BLaER1 treated with 17β-estradiol and CSF1 and Interleukin-3, amounts not matched to agents 10 nM and 100 nM (cell line): Measurements from ENCODE around the gene MTA1.

Experiments
- H3K27ac ChIP-seq, 11 experiments: shearing (Covaris generic); formaldehyde crosslinking; 2 replicates each; pipeline ENCODE4 v1.8.1; 2022
- H3K27me3 ChIP-seq, 11 experiments: shearing (Covaris generic); formaldehyde crosslinking; 2 replicates each; pipeline ENCODE4 v1.8.1; 2022
- H3K36me3 ChIP-seq, 11 experiments: shearing (Covaris generic); formaldehyde crosslinking; 2 replicates each; pipeline ENCODE4 v1.8.1; 2022
- H3K4me1 ChIP-seq, 10 experiments: shearing (Covaris generic); formaldehyde crosslinking; 2 replicates each; pipeline ENCODE4 v1.8.1; 2022
- H3K4me2 ChIP-seq, 11 experiments: shearing (Covaris generic); formaldehyde crosslinking; 2 replicates each; pipeline ENCODE4 v1.8.1; 2022
- H3K4me3 ChIP-seq, 10 experiments: shearing (Covaris generic); formaldehyde crosslinking; 2 replicates each; pipeline ENCODE4 v1.8.1; 2022
- H3K9ac ChIP-seq, 11 experiments: shearing (Covaris generic); formaldehyde crosslinking; 2 replicates each; pipeline ENCODE4 v1.8.1; 2022
- H3K9me3 ChIP-seq, 11 experiments: shearing (Covaris generic); formaldehyde crosslinking; replicated peaks in 1 of 11; 2 replicates each; pipeline ENCODE4 v1.8.1; 2022
- H4K20me1 ChIP-seq, 11 experiments: shearing (Covaris generic); formaldehyde crosslinking; 2 replicates each; pipeline ENCODE4 v1.8.1; 2022
- Cebpa-rat ChIP-seq, 11 experiments: shearing (Covaris generic); IDR thresholded peaks; 2 replicates each; pipeline ENCODE4 v1.8.1; 2022

The MTA1 gene

DNA sequence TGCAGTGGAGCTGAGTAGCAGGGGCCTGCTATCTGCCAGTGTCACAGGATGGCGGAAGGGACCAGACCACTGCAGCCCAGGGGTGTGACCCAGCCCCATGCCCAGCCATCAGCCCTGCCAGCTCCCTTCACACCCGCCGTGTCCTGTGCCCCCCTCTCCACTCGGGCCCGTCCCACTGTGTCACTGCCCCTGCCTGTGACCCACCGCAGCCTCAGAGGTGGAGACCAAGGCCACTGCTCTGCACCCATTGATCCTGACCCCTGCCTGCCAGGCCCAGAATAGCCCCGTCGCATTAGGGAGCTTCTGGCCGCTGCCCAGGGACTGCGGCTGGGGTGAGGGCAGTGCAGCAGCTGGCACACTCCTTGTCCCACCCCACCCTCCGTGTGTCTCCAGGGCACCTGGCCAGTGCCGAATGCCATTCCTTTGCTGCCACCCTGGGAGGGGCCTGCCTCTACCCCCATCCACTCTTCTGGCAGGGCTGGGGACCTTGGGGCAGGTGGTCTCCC, 52.9 kb downstream of the MTA1 start:
- Histone ChIP-seq H3K4me1 (peaks cover 69 to 96% (median 90%) of the 10 kb centered on the region in 10 experiments), H3K4me3 (no peak overlapping the region; a peak in 1 of 20 replicates), H3K27me3 (peaks cover 28 to 44% (median 29%) of the 10 kb centered on the region in 11 experiments), H3K27ac (no peak overlapping the region), H3K4me2 (peak overlapping the region; percentile 8 to 100 (median 98)), H3K9ac (peak overlapping the region in 4 of 11 experiments; percentile 15 to 57 (median 44); a peak in 8 of 22 replicates), H3K9me3 (peaks cover 0 to 6% (median 0%) of the 10 kb centered on the region in 11 experiments; a peak in 2 of 22 replicates), H4K20me1 (peaks cover 35 to 92% (median 73%) of the 10 kb centered on the region in 11 experiments; a peak in 21 of 22 replicates), H3K36me3 (peaks cover 9 to 17% (median 15%) of the 10 kb centered on the region in 11 experiments; a peak in 19 of 22 replicates)
- TF ChIP-seq Cebpa-rat (IDR thresholded peaks at IDR 0.05) = no peak

DNA sequence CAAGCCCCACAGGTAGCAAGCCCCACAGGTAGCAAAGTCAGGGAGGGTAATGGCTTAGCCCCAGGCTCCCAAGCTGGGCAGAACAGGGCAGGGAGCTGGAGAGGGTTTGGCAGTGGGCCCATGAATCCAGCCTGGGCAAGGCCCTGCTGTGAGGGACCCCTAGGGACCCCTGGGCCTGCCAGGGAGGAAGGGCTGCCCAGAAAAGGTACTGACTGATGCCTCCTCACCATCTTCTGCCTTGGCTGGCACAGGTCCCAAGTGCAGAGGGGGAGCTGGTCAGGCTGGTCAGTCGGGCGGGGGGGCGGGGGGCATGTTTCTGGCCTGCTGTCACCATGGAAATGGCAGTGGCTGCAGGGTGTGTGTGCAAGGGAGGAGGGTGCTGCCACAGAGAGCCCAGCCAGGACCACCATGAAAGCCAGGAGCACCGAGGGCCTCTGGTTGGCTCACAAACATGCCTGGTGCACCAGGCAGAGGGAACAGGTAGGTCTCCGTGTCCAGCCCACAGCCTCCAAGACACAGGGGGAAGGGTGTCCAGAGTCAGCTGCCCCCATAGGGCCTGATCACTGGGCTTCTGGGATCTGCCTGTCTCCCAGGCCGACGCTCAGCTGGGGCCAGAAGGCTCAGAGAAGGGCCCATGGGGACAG, 53.5 kb downstream of the MTA1 start:
- peak overlapping the region in 9 of 10 experiments; percentile 65 to 81 (median 72); a peak in 17 of 20 replicates for H3K4me3 ChIP-seq
- H3K27ac ChIP-seq = peak overlapping the region in 3 of 11 experiments; percentile 6 to 83 (median 38); a peak in 3 of 22 replicates
- peak overlapping the region; percentile 88 to 100 (median 99) for H3K4me2 ChIP-seq
- peaks cover 29 to 91% (median 69%) of the 10 kb centered on the region in 11 experiments; a peak in 21 of 22 replicates for H4K20me1 ChIP-seq
- H3K36me3 ChIP-seq = peaks cover 3 to 14% (median 10%) of the 10 kb centered on the region in 11 experiments; a peak in 17 of 22 replicates
- peaks cover 69 to 94% (median 86%) of the 10 kb centered on the region in 10 experiments for H3K4me1 ChIP-seq
- H3K9me3 ChIP-seq = peaks cover 0 to 6% (median 0%) of the 10 kb centered on the region in 11 experiments; a peak in 2 of 22 replicates
- H3K9ac ChIP-seq = peak overlapping the region in 8 of 11 experiments; percentile 18 to 84 (median 62); a peak in 11 of 22 replicates
- H3K27me3 ChIP-seq = peaks cover 35 to 50% (median 35%) of the 10 kb centered on the region in 11 experiments
- TF ChIP-seq Cebpa-rat (IDR thresholded peaks at IDR 0.05) = no peak

DNA sequence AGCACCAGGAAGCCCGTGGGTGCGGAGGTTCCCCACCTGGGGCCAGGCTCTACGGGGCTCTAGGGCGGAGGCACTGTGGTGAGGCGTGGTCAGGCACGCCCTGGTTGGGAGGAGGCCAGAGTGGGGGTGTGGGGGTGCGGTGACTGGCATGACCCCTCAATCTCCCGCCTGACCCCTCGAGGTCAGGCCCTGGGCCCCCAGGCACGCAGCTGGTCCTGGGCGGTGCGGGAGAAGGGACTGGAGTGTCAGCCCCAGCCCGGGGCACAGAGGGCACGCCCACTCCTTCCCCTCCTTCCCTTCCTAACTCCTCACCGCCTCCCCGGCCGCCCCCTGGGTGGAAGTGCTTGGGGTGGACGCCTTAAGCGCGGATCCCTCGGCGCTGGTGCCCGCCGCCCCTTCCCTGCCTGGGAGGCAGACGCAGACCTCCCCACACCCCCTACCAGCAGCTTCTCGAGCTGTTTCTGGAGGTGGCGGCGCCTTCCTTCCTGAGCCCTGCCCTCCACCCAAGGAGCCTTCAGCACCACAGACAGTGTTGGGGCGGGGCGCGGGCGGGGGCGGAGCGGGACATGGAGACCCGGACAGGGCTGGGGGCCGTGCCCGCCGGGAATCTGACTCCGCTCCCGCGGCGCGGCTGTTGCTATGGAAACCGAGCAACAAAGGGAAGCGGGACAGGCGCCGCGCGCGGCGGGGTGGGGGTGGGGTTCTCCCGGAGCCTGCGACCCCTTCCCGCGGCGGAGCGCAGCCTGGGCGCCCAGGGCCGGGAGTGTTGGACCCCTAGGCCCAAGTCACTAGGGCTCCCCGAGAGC, 54.3 kb downstream of the MTA1 start:
- Histone ChIP-seq H3K4me2 (peak overlapping the region; percentile 88 to 100 (median 99)), H3K9me3 (peaks cover 0 to 6% (median 0%) of the 10 kb centered on the region in 11 experiments; a peak in 2 of 22 replicates), H4K20me1 (peaks cover 22 to 87% (median 64%) of the 10 kb centered on the region in 11 experiments; a peak in 21 of 22 replicates), H3K27ac (peak overlapping the region in 9 of 11 experiments; percentile 6 to 83 (median 52); a peak in 11 of 22 replicates), H3K9ac (peak overlapping the region; percentile 41 to 84 (median 70); a peak in 21 of 22 replicates), H3K4me3 (peak overlapping the region; percentile 60 to 81 (median 72)), H3K27me3 (peaks cover 42 to 57% (median 42%) of the 10 kb centered on the region in 11 experiments), H3K4me1 (peaks cover 68 to 89% (median 79%) of the 10 kb centered on the region in 10 experiments), H3K36me3 (peaks cover 0 to 8% (median 2%) of the 10 kb centered on the region in 11 experiments; a peak in 8 of 22 replicates)
- TF ChIP-seq Cebpa-rat (IDR thresholded peaks at IDR 0.05) = no peak

DNA sequence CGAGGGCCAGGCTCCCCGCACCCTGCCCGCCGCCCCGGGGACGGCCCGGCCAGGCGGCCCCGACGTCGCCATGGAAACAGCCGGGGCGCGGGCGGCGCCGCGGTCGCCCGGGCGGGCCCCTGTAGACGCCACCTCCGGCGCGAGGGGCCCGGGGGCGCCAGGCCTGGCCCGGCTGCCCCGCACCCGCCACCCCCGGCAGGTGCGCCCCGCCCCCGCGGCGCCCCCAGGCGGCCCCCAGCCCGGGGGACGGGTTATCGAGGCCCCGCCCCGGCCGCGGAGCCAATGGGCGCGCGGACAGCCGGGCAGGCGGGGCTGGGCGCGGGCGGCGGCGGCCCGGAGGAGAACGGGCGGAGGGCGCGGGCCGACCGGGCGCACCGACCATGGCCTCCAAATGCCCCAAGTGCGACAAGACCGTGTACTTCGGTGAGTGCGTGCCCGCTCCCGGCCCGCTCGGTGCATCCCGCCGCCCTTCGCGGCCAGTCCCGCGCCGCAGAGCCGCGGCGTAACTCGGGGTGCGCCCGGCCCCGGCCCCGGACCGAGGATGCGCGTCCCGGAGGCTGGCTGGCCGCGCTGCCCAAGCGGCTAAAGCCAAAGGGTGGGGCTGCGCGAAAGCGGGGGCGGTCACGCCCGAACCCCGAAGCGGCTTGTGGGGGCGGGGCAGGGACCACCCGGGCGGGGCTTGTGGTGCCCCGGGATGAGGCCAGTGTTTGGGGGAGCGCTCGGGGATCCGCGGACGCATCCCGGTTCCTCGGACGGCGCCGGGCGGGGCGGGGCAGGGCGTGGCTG, 55.0 kb downstream of the MTA1 start, which contains the start of gene CRIP2:
TSS of gene CRIP2 (plus strand) at position 339 of the 786 bp plus-strand sequence. CDS start at position 381, 42 bp downstream.
- peak within 1 kb of the TSS; percentile 60 to 81 (median 72) for H3K4me3 ChIP-seq
- peaks cover 0 to 6% (median 0%) of the 10 kb centered on the region in 11 experiments; a peak in 2 of 22 replicates for H3K9me3 ChIP-seq
- H4K20me1 ChIP-seq = peaks cover 14 to 83% (median 61%) of the 10 kb centered on the region in 11 experiments; a peak in 21 of 22 replicates
- peak within 1 kb of the TSS; percentile 88 to 100 (median 99) for H3K4me2 ChIP-seq
- H3K4me1 ChIP-seq = peaks cover 60 to 84% (median 75%) of the 10 kb centered on the region in 10 experiments
- H3K36me3 ChIP-seq = peaks cover 0 to 8% (median 0%) of the 10 kb centered on the region in 11 experiments; a peak in 5 of 22 replicates
- H3K27ac ChIP-seq = peak within 1 kb of the TSS in 10 of 11 experiments; percentile 40 to 83 (median 50); a peak in 16 of 22 replicates
- peak within 1 kb of the TSS; percentile 56 to 84 (median 71) for H3K9ac ChIP-seq
- H3K27me3 ChIP-seq = peaks cover 48 to 63% (median 50%) of the 10 kb centered on the region in 11 experiments
- no peak for TF ChIP-seq Cebpa-rat (IDR thresholded peaks at IDR 0.05)

DNA sequence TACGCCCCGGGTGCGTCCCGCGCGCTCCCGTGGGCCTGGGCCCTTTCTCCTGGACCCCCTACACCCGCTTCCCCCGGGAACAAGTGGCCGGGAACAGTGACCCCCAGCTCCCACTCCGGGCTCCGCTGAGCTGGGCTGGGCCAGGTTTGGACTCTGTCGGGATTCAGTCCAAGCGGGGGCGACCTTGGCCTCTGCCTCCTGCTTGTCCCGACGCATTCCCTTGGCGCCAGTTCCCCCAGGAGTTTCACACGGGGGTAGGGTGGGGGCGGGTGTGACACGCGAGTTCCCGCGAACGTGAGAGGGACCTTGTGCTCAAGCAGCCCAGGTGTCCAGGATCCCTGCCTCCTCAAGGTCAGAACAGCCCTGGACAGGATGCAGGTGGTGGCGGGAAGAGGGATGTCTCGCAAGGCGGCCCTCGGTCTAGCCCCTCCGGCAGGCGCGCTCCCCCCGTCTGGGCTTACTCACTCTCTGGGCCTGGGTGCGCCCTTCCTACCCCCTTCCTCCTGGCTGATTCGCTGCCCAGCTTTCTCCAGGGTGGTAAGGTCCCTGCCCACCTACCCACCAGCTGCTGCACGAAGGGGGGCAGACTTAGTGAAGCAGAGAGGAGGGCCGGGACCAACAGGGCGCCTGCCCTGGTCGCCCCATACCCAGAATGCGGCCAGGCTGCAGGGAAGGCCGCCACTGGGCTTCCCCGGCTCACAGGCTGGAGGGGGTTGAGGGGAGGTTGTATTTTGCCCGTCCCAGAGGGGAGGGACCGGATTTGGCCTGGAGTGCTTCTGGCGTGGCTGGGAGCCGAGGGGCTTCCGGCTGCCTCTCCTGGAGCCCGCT, 55.9 kb downstream of the MTA1 start:
- H3K9me3 ChIP-seq = peaks cover 0 to 6% (median 0%) of the 10 kb centered on the region in 11 experiments; a peak in 2 of 22 replicates
- 0 out of 22 replicates have a peak, but pooled peaks cover 0 to 5% (median 0%) of the 10 kb centered on the region in 11 experiments for H3K36me3 ChIP-seq
- H3K4me2 ChIP-seq = peak overlapping the region; percentile 88 to 100 (median 99)
- no peak for TF ChIP-seq Cebpa-rat (IDR thresholded peaks at IDR 0.05)
- peaks cover 54 to 64% (median 58%) of the 10 kb centered on the region in 11 experiments for H3K27me3 ChIP-seq
- peak overlapping the region in 10 of 11 experiments; percentile 56 to 84 (median 72); a peak in 20 of 22 replicates for H3K9ac ChIP-seq
- peaks cover 8 to 83% (median 58%) of the 10 kb centered on the region in 11 experiments; a peak in 21 of 22 replicates for H4K20me1 ChIP-seq
- peaks cover 54 to 83% (median 76%) of the 10 kb centered on the region in 10 experiments for H3K4me1 ChIP-seq
- H3K27ac ChIP-seq = peak overlapping the region in 9 of 11 experiments; percentile 18 to 83 (median 48); a peak in 12 of 22 replicates
- H3K4me3 ChIP-seq = peak overlapping the region; percentile 60 to 81 (median 72)

DNA sequence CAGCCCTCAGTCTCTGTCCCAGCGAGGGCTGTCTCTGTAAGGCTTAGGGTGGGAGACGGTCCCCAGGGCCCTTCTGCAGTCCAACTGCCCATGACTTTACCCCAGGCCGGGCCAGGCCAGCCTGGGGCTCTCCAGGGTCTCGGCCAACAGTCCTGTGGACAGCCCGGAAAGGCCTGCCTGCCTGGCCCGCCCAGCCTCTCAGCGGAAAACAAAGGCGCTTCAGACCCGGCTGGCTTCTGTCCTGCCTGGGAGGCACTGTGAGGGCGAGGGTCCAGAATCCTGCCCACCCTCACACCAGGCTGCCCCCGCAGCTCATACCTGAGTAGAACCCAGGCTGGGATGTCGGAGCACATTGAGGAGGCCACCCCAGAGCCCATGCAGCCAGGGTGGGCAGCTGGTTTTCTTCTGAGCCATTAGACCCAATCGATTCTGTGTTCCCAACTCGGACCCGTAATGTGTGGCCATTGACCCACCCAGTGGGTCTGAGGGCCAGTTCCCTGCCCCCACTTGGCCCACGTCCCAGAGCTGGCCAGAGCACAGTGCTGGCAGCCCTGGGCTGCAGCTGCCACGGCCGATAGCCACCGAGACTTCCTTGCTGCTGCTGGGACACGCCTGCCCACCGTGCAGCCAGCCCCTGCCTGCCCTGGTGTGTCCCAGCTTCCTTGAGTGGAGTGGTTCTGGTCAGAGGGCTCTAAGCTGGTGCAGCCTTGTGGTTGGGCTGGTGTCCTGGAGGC, 56.6 kb downstream of the MTA1 start:
- H3K4me2 ChIP-seq = peak overlapping the region; percentile 88 to 100 (median 99)
- H3K4me1 ChIP-seq = peaks cover 50 to 83% (median 76%) of the 10 kb centered on the region in 10 experiments
- peak overlapping the region in 4 of 11 experiments; percentile 11 to 83 (median 30); a peak in 5 of 22 replicates for H3K27ac ChIP-seq
- H3K27me3 ChIP-seq = peaks cover 49 to 62% (median 61%) of the 10 kb centered on the region in 11 experiments
- peak overlapping the region in 10 of 11 experiments; percentile 56 to 84 (median 72); a peak in 16 of 22 replicates for H3K9ac ChIP-seq
- H3K4me3 ChIP-seq = peak overlapping the region in 9 of 10 experiments; percentile 65 to 81 (median 72); a peak in 17 of 20 replicates
- TF ChIP-seq Cebpa-rat (IDR thresholded peaks at IDR 0.05) = no peak
- peaks cover 0 to 6% (median 0%) of the 10 kb centered on the region in 11 experiments; a peak in 2 of 22 replicates for H3K9me3 ChIP-seq
- peaks cover under 1 to 81% (median 50%) of the 10 kb centered on the region in 11 experiments; a peak in 21 of 22 replicates for H4K20me1 ChIP-seq
- H3K36me3 ChIP-seq = no peaks in the 10 kb centered on the region
